CD4-positive, alpha-beta T cell treated with Interleukin-15 for 1 hour (primary cell): Measurements from ENCODE around the gene PCARE.
"Not testable (repeated sequence)": the region's sequence is repeated elsewhere in the genome, so short reads cannot be mapped to it uniquely, and the experiment has no call there.

ENCODE experiments used
- DNase-seq: peaks from one replicate; pipeline ENCODE4 v3.0.0-alpha.2; 2020

The PCARE gene

DNA sequence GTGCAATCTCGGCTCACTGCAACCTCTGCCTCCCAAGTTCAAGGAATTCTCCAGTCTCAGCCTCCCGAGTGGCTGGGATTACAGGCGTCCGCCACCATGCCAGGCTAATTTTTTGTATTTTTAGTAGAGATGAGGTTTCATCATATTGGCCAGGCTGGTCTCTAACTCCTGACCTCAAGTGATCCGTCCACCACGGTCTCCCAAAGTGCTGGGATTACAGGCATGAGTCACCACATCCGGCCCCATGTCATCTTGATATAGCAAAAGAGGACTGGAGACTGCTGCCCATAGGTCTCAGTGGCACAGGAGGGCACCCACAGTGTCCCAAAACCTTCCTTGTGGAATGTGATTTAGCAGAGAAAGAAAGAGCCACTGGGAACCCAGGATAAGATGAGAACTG is 16.0 kb upstream of the PCARE start:
- DNase-seq, result not testable (repeated sequence)

DNA sequence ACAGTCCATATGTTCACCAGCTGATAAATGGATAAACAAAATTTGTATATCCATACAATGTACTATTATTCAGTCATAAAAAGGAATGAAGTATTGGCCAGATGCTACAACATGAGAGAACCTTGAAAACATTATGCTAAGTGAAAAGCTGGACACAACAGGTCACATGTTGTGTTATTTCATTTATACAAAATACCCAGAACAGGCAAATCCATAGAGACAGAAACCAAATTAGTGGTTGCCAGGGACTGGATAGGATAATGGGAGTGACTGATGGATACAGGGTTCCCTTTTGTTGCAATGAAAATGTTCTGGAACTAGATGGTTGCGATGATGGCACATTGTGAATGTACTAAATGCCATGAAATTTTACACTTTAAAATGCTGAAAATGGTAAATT is 10.2 kb upstream of the PCARE start:
- no peak for DNase-seq

DNA sequence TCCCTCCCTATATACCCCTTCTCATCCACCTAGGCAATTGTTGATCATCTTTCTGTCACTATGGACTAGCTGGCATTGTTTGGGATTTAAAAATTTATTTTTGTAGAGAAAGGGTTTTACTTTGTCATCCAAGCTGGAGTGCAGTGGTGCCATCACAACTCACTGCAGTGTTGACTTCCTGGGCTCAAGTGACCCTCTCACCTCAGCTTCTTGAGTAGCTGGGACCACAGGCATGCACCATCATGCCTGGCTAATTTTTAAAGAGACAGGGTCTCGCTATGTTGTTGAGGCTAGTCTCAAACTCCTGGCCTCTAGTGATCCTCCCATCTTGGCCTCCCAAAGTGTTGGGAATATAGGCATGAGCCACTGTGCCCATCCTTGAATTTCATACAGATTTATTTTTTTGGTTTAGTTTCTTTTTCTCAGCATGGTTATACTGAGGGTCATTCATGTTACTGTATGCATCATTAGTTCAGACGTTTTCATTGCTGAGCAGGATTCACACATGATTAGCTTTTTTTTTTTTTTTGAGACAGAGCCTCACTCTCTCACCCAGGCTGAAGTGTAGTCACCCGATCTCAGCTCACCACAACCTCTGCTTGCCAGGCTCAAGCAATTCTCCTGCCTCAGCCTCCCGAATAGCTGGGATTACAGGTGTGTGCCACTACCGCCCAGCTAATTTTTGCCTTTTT is 8.6 kb upstream of the PCARE start:
- DNase-seq, result no peak

DNA sequence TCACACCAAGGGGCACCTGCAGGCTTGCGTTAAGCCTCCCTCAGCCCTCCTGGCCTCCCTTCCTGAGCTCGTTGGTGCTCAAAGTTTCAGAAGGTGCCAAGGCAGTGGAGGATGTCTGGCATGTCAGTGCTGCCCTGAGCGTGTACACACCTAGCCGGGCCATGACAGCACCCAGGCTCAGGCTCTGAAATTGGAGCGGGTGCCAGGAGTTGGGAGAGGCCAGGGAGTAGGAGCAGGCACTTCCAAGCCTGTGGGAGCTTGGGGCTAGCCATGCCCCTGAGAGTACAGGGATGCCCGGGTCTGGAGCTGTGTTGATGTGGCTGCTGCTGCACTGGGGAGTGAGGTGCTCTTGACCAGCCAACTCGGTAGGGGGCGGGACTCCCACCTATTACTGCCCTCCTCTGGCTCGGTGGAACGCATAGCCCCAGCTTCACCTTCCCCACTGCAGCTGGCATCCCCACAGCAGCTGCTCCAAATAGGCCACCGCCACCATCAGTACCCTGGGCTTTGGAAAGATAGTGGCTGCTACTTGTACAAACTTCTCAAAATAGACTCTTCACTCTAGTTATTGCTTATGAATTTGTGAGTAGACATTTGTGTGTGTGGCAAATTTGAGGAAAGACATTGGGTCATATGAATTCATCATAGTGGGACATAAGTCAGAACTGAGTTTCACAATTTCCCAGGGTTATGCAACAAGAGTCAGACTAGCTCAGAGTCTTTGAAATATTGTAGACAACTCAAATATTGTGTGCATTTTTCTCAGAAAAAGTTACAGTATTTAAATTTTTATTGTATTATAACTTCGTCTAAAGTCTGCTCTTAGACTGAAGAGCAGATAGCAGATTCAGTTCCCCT is 6.8 kb upstream of the PCARE start:
- DNase-seq, result no peak

DNA sequence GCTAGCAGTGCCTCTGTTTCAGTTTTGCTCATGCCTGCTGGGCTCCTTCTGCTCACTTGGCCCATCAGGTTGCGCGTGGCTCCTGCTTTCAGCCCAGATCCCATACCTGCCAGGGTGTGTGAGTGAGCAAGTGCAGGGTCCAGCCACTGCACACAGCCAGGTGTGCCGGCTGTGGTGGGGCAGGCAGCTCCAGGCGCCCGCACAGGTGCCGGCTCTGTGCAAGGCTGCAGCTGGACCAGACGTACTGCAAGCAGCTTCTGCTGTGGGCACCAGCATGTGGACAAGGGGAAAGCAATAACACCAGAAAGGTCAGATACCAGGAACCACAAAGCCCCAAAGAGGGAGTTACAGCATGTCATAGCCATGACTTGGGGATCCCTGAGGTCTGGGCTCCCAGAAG is 5.6 kb upstream of the PCARE start:
- no peak for DNase-seq

DNA sequence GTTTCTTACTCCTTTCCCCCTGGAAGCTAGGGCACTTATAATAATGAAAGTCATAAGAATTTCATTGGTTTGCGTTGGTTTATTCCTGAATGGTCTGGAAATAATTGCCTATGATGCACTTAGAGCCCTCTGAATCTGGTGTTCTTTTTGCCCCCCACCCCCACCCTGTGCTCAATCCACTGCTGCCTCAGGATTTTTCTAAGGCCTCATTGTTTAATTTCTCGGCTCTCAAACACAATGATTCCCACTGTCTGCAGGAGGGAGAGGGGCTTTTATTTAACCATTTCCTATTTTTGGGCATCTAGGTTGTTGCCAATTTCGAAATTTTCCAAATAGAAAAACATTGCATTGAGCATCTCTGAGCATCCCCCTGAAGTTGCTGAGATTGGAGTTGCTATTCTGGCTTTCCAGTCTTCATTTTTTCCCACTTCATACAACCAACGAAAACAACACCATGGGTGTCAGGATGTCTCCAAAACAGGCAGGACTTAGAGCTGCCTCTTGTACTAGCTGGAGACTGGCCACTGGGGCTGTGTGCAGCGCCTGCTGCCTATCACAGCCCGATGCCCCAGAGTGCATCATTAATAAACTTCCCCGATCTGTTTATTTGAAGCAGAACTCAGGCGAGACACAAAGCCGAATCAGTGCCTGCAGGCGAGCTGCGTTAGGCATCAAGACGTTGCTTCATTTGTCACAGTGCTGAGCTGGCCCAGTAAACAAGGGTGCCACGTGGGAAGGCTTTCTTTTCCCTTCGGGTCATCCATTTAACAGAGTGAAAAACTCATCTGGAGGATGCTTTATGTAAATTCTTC is 1.8 kb upstream of the PCARE start:
- DNase-seq, result no peak

DNA sequence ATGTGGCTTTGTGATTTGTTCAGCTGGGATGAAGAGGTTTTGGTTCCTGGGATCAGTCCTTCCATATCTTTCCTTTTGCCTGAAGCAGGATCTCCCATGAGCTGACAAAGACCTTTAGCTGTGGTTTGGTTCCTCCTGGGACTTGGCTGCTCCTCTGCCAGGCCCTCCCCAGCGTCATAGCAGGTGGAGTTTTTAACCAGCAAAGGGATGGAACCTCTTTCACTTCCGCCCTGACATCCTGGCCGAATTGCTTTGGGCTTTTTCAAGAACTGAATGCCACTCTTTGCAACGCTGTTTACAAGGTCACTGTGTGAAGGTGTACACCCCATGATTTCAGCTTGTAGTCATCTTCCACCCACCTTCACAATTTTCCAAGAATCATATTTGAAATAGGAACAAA is 390 bp downstream of the PCARE start:
- no peak for DNase-seq

DNA sequence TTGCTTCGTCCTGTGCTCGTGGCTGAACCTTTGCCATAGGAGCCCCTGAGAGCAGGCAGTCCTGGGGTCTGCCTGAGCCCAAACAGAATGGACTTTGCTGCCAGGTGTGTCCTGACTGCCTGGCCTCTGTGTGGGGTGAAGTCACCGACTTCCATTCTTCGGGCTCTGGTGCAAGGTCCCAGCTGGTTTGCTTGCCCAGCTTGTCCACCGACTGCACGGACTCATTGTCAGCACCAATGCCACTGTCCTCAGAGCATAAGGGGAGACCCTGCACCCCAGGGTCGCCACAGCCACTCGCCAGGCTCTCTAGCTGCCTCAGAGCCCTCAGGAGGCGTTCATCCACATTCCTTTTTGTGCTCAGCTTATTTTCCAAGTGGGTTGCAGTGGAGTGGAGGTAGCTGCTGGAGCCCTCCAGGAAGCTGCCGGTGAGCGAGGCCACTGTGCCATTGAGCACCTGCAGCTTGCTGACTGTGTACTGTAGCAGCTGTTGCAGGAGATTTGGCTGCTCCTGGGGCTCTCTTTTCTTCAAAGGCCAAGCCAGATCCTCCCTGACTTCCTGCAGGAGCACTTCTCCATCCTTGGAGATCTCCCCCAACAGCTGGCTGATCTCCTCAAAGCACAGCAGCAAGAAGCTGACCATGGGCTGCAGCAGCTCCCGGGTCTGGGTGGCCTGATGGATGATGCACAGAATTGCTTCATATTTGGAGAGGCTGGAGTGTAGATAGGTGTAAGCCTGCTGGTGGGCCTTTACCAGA is 1.2 kb downstream of the PCARE start:
- no peak for DNase-seq

DNA sequence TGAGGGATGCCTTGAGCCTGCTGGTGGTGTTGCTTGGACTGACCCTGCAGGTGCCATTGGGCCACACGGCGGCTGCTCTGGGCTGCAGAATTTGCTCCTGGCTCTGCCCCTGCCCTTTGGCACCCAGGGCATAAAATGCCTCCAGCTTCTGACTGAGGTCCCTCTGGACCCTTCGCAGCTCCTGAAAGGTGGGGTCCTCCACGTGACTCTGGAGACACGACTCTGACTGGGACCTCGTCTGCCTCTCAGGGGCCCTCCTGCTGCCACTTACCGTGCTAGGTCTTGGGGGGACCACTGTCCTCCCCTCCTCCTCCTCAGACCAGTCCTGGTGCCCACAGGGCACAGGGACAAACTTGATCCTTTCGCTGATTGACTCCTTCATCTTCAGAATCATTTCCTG is 2.1 kb downstream of the PCARE start:
- no peak for DNase-seq

DNA sequence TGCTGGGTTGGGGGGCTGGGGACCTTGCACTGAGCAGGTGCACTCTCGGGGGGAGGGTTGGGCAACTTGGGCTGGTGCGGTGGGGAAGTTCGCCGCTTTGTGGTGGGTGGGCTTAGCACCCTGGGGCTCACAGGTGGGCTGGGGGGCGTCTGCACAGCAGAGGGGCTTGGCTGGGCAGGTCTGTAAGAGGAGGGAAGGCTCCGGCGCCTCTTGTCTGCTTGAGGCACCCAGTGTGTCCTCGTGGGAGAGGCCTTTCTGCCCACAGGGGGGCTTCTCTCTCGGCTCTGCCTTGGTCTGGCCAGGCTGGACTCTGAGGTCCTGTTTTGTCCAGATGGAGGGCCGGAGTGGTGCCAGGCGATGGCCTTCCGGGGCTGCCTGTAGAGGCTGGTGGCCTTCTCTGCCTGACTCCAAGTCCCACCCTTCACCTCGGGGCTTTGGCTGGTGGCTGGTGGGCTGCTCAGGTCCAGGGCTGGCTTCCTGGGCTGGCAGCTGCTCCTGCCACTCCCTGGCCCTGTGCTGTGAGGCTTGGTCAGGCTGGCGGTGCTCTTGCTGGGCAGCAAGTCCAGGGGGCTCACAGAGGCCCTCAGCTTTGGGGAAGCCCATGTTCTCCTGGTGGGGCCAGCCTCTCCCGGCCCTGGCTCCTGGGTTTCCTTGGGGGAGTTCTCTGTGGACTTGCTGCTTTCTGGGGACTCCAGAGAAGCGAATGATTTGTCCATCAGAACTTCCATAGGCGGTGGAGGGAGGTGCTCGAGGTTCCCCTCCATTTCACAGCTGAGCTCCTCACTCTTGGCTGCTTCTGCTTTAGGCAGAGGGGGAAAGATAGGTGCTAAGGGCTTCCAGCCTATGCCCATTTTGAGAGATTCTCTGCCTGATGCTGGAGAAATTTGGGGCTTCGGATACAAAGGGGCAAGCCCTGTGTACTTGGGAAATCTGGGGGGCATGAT is 3.0 kb downstream of the PCARE start:
- no peak for DNase-seq

DNA sequence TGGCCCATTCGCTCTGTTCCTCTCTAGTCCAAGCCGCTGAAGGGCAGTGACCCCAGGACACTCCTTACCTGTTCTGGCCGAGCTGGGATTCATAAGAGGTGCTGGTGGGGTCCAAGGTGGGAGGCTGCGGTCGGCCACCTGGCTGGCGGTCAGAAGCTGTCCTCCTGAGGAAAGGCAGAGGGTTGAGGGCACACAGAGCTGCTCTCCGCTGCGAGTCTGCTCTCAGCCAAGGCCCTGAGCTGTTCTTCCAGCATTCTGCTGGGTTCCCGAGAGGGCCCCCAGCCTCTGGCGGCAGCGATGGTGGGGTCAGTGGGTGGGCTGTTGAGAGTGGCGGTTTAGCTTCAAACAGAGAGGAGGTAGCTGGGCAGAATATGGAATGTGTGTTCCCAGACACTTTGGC is 3.8 kb downstream of the PCARE start:
- no peak for DNase-seq

DNA sequence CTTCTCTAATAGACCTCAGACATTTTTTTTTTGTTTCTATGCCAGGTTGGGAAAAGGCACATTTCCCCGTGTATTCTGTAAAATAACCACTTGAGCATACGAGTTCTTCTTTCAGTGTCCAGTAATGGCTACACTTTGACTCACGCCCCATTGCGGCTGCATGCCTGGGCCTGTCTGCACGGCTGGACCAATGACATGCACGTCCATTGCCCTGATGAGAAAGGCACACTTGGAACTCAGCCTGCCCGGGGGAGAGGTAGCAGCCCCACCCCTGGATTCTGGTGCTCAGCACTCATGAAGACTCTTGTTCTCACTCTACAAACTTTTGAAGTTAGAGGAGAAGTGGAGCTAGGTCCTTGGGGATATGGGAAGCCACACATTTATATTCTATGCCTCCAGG is 5.8 kb downstream of the PCARE start:
- no peak for DNase-seq

DNA sequence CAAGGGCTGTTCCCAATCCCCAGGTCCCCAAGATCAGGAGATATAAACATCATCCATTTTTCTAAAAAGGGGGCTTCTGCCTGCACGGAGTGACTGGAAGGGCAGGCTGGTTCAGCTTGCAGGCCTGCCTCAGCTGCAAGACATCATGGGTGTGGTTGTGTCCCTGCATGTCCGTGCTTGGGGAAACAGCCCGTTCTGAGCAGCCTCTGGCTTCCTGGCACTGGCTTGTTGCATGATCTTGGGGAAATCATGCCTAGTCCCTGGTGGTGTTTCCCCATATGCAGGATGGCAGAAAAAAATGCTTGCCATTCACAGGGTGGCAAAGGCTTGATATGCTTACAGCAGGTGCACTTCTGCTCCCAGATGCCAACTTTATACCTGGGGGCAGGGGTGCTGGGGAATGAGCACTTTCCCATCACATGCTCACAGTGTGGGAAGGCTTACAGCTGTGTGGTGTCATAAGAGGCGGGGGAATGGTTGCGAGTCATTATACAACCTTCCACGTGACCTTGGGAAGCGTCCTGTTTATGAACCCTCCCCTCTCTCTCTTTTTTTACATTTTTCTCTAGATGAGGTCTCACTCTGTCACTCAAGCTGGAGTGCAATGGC is 7.2 kb downstream of the PCARE start:
- DNase-seq, result no peak

DNA sequence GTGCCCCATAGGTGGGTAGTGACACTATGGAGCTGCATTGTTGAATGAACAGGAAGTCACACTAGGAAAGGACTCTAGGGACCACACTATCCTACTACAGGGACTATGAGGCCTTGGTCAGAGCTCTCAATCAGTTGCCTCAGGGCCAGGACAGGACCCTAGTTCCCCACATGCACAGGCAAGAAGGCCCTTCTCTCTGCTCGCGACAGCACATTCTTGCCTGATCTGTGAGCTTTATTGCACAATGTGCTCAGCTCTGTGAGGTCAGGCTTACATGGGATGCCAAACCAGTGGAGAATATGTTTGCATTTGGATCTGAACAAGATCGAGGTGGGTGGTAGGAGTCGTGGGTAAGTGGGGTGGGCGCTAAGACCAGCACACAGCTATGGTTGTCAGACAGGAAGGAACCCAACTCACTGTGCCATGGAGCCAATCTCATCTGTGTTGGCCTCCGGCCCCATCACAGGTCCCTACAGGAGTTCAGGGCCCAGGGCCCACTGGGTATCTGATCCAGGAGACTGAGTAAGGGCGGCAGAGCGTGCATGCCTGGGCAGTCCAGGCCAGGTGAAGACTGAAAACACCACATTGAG is 8.0 kb downstream of the PCARE start:
- no peak for DNase-seq

DNA sequence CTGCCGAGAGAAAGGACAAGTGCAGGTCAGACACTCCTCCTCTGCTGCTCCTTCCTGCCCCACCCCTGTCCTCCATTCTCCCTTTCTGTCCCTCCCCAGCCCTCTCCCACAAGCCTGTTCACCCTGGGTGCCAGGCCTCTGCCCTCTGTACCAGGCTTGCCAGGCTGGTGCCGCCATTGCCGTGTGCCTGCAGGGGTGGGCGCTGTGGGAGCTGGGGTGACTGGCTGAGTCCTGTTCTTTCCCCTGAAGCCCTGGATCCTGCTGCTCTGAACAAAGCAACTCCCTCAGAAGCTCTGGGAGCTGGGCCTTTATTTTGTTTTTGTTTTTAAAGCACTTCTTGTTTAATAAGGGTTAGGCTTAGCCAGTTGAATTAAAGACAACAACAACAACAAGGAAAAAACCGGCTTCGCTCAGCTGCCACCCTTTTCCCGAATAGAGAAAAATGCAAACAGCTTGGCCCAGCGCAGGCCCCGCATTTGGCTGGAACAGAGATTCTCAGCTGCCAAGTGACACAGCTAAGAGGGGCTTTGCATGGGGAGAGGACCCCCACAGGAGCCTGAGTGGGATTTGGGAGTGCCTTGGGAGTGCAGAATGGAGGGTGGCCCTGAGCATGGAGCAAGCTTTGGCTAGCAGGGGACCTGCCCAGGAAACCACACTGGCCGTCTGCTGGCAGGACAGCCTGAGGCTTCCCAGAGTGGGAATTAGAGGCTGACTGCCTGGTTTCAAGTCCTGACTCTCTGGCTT is 9.1 kb downstream of the PCARE start:
- DNase-seq, result no peak

DNA sequence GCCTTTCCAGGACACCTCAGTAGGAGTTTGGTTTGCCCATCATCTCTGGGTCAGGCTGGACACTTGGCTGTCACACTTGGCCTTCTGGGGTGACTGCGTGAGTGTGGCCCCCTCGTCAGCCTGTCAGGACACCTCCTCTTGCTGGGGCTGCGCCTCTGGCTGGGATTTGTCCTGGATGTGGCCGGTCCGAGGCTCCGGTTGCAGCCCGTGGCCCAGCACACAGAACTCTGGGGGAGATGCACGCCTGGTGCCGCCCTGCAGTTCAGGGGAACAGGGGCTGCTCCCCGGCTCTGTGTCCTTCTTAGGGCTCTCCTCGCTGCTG is 9.6 kb downstream of the PCARE start:
- no peak for DNase-seq

DNA sequence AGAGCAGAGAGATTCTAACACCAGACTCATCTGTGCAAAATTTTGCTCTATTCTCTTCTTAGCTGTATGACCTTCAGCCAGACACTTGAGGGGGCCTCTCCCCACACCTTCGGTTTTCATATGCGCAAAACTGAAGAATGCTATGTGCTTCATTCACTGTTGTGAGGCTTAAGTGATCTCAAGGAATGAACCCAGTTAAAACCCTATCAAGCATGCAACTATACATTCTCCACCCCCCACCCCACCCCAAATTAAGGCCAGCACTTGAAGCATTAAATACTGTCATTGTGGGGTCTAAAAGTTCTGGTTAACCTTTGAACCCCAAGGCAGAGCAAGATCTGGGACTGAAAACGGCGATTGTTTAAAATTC is 10.0 kb downstream of the PCARE start:
- DNase-seq, result no peak

DNA sequence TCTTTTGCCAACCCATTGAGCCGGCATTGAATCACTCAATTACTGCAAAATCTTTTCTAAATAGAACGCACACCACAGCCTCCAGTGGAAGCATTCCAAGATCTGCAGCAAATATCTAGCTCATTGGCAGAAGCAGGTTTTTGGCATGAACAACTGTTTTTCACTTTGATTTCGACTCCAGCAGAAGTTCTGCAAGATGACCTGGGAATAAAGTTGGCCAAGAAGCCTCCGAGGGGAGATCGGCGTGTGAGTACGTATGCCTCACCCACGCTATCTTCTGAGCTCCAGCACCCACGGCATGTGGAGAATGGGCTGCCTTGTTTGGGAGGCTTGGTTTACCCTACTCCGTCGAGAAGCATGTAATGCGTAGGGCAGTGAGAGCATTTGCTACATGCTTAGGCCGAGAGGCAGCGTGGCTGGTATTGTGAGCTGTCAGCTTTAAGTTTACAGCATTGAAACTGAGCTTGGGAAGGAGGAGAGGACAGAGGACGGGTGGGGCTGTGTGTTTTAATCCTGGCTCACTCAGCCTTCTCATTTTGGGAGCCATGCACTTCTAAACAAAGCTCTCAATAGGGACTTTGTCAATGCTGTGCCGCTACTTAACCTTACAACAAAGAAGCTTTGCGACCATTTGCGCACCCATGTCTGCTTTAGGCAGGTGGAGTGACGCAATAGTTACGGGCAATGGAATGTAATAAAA is 10.5 kb downstream of the PCARE start:
- no peak for DNase-seq

DNA sequence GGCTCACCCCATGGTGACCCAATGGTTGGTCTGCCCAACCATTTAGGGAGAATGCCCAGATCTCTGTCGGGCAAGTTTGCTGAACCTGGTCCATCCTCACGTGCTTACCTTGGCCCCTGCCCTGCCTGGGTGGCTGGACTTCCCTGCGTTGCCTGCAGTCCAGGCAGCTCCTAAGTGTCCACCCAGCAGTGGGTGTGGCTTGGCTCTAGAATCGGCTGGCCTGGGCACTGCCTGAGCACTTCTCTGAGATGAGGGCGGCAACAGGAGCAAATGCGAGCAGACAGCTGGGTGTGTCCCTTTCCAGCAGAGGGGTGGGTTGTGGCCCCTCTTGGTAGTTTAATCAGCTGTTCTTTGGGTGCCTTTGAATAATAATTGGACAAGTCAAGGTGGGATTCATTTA is 11.3 kb downstream of the PCARE start:
- DNase-seq, result no peak

DNA sequence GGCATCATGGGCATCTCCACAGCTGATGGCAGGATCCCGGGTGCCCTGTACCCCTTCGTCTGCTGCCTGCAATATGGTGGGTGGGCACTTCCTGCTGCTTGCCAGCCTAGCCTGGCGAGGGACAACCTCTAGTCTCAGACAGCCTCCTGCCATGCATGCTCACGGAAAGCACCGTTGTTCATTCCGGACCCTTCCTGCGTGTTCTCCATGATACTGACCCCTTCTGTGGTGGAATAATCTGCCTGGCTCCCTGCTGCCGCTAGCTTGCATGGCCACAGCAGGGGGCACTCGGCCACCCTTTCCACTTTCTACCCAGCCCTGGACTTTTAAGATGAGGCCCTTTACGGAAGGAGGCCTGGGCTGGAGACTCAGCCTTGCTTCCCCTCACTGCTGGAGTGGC is 12.0 kb downstream of the PCARE start:
- DNase-seq, result no peak
